Activated CD4-positive, alpha-beta T cell treated with anti-CD3 and anti-CD28 coated beads, Interleukin-2, amount 50 U/mL, for 1 hour (primary cell): ENCODE data around the gene KCTD21.

ENCODE experiments used
- DNase-seq: peaks from one replicate; pipeline ENCODE4 v3.0.0-alpha.2; 2020

KCTD21 gene

GRCh38 chr11:78218707-78219492 is 30.5 kb upstream of the KCTD21 start:
- no peak for DNase-seq

GRCh38 chr11:78217650-78218541 is 29.5 kb upstream of the KCTD21 start:
- no peak for DNase-seq

DNA sequence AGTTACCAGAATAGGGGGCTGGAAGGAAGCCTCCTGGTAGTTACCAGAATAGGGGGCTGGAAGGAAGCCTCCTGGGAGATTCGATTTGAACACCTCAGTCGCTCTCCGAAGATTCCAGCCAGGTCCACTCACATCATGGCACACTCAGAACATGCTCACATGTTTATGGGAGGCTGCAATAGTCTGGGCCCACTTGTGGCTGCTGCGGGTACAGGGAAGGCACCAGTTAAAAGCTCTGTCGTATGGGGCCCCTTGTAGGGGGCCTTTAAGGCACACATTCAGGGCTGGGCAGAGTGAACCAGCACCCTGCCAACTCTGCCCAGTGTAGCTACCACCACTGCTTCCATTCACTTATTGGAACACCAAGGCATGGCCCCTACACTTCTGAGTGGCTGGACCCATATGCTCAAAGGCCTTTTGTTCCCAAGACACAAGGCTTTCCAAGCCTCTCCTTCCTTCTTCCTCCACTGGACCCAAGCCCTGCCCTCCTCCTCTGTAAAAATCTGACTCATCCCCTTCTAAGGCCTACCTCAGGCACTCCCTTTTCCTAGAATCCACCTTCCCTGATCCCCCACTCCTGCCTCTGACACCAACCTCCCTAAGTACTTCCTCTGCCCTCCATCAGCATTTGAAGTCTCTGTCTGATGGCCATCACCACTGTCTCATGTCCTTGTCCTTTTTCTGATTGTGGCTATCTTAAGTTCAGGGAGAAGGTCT is 28.3 kb upstream of the KCTD21 start:
- DNase-seq = no peak

GRCh38 chr11:78216021-78216420 is 27.6 kb upstream of the KCTD21 start:
- no peak for DNase-seq

DNA sequence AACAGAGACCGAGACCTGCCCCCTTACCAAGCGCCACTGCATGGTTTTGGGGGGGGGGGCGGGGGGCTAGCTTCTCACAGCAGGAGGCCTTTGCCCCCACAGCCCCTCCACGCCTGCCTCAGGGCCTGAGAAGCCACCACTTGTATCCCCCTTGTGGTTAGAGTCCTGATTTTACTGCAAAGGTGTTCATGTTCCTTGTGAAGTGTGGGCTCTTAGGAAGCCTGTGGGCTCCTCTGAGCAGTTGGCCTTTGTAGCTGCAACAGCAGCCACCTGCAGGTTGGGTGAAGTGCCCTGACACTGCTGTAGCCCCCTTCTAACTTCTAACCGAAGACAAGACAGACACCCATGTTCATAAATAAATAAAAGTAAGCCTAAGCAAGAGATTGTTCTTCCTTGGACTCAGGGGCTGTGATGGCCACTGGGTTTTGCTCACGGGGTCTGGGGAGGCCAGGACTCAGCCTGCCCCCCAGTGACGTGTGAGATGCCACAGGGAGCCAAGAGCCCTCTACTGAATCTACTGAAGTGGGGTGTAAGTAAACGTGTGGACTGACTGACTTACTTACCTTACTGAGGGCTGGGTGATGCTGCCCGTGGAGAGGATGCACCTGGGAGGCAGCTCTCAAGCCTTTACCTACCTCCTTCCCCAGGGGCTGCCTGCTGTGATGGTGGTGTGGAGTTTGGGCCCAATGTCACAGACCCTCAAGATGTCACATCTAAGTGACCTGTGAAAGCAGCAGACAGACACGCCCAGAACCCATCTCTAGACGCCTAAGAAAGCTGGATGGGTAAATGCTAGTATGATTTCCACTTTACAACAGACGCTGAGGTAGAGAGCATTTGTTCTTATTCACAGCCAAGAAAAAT is 26.1 kb upstream of the KCTD21 start:
- no peak for DNase-seq

DNA sequence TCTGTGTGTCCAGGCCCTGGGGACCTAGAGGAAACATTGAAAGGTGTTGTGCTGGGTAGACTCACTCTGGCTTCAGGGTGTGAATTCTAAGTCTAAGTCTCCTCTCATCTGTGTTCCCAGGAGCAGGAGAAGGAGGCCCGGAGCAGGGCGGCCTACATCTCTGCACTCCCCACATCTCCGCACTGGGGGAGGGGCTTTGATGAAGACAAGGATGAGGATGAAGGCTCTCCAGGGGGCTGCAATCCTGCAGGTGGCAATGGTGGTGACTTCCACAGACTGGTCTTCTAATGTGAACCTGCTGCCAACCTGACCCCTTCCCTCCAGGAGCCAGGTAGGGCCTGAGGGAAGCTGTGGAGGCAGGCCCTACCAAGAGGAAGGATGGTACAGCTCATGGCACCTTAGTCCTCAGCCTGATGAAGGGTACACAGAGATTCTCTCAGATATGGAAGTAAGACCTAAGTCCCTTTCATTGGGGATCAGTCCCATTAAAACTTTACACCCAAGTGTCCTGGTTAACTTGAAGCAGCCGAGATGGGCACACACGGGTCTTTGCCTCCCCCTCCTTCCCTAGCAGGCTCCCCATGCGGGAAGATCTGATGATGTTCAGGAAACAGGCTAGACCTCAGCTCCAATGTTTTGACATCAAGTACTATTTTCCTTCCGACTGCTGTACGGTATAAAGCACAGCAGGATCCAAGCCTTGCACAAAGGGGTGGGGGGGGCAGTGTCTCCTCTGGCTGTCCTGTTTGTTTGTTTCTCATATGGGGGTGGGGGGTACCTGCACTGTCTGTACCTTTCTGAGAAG is 25.3 kb upstream of the KCTD21 start:
- no peak for DNase-seq

DNA sequence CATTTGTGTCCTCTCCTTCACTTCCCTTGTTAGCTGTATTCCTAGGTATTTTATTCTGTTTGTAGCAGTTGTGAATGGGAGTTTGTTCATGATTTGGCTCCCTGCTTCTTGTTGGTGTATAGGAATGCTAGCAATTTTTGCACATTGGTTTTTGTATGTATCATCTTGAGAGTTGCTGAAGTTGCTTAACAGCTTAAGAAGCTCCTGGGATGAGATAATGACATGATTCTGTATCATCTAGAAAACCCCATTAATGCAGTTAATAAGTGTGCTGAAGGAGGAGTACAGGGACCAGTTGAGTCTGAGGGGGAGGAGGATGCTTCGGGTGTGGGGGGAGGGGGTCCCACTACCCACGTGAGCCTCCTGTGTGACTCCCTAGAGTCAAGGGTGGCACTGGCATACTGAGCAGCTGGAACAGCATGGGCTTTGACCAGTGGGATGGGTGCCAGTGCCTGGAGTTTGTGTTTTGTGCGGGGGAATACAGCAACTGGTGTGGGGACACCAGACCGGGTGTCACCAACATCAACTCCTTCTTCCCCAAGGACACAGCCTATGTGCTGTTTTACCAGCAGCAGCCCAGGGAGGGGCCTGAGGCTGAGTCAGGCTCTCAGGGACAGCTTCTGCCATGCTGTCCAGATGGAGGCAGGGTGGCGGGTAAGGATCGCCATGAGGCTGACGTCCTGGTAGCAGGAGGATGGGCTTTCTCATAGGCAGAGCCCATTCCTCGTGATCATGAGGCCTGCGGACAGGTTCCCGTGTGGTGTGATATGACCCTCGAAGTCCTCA is 24.4 kb upstream of the KCTD21 start:
- no peak for DNase-seq

DNA sequence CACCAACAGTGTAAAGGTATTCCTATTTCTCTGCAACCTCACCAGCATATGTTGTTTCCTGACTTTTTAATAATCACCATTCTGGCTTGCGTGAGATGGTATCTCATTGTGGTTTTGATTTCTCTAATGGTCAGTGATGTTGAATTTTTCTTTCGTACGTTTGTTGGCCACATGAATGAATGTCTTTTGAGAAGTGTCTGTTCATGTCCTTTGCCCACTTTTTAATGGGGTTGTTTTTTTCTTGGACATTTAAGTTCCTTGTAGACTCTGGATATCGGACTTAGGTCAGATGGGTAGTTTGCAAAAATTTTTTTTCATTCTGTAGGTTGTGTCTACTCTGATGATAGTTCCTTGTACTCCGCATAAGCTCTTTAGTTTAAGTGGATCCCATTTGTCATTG is 23.1 kb upstream of the KCTD21 start:
- DNase-seq = no peak

DNA sequence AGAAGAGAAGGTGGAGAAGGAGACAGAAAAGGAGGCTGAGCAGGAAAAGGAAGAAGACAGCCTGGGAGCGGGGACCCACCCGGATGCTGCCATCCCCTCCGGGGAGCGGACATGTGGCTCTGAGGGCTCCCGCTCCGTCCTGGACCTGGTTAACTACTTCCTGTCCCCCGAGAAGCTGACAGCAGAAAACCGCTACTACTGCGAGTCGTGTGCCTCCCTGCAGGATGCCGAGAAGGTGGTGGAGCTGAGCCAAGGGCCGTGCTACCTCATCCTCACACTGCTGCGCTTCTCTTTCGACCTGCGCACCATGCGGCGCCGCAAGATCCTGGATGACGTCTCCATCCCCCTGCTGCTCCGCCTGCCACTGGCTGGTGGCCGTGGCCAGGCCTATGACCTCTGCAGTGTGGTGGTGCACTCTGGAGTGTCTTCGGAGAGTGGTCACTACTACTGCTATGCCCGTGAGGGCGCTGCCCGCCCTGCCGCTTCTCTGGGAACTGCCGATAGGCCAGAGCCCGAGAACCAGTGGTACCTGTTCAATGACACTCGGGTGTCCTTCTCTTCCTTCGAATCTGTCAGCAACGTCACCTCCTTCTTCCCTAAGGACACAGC is 21.7 kb upstream of the KCTD21 start:
- DNase-seq = no peak

DNA sequence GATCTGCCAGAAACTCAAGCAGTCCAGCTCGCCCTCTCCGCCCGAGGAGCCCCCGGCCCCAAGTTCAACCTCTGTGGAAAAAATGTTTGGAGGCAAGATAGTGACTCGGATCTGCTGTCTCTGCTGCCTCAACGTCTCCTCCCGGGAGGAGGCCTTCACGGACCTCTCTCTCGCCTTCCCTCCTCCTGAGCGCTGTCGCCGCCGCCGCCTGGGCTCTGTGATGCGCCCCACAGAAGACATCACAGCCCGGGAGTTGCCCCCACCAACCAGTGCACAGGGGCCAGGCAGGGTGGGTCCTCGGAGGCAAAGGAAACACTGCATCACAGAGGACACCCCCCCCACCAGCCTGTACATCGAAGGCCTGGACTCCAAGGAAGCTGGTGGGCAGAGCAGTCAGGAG is 21.1 kb upstream of the KCTD21 start:
- DNase-seq = no peak

- DNase-seq = no peak
Observed at GRCh38 chr11:78208257-78209165, 20.1 kb upstream of the KCTD21 start.

DNA sequence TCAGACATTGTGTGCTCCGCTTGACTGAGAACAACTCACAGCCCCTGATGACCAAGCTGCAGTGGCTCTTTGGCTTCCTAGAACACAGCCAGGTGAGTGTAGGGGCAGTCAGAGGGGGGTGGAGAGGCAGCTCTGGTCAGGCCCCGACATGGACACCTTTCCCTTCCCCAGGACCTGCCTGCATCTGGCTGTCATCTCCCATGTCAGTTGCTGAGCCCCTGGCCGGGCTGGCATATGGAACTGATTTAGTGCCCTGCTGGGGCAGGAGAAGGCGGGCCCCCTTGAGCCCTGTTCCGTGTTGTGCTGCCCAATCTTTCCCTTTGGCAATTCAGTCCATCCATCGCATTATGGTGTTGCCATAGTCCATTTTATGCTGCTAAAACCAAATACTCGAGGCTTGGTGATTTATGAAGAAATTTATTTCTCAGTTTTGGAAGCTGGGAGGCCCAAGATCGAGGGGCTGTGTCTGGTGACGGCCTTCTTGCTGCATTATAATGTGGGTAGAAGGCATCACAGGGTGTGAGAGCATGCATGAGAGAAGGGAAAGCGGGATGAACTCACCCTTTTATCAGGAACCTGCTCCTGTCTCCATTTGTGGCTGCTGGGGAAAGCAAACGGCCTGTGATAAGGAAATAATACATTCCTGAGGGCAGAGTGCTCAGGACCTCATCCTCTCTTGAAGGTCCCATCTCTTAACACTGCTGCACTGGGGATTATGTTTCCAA is 19.3 kb upstream of the KCTD21 start:
- DNase-seq = no peak

- DNase-seq = no peak
Observed at GRCh38 chr11:78205691-78206090, 17.3 kb upstream of the KCTD21 start.

GRCh38 chr11:78205256-78205655 is 16.8 kb upstream of the KCTD21 start:
- DNase-seq = no peak

- DNase-seq = peak; percentile 57
Observed at GRCh38 chr11:78203184-78203583, 14.8 kb upstream of the KCTD21 start.

DNA sequence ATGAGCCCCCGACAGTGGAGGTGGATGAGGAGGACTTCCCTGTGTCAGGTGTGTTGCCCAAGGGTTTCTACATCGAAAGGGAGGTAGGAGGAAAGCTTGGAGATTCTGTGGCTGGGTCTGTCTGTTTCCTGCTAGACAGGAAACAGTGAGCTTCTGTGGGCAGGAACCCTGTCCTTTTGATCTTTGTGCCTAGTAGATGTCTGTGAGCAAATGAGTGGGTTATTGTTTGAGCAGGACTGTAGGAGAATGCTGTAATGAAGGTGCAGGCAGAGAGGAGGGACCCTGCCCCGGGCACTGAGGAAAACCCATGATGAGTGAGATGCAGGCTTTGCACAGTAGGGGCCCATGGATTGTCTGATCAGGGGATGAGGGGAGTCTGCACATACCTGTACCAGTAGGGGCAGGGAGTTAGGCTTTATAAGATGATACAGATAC is 14.3 kb upstream of the KCTD21 start:
- peak; percentile 64 for DNase-seq

GRCh38 chr11:78201096-78201818 is 12.8 kb upstream of the KCTD21 start:
- no peak for DNase-seq

- no peak for DNase-seq
Observed at GRCh38 chr11:78200553-78200952, 12.1 kb upstream of the KCTD21 start.
